ENCODE measurements around the gene ASPSCR1. TPM values are rescaled to one million over a fixed set of nuclear protein-coding genes. Genes with fewer than 3 reads are reported as not detected.

ASPSCR1 gene
- total and polyA plus RNA-seq, 2 of the 13 experiments (the other 11 are each of a cell fraction or from before 2014, with no cell fraction given) = 274 to 314 TPM

DNA sequence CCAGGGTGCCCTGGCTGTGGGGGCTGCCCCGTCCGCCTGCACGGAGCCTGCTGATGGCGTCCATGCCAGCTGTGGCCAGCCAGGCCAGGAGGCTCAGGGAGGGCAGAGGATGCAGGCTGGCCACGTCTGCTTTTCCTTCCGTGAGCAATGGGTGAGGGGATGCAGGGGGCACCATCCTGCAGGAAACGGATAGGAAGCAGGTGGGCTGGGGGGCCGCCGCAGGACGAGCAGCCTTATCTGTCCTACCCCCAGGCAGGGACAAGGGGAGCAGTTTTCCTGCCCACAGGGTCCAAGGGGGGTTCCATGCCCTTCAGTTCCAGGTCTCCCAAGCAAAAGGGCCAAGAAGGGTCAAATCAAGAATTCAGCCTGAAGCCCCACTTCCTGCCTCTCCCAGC lies 81.4 kb downstream of the ASPSCR1 start (continued):
- TF ChIP-seq ERF (CRISPR knock-in tag; IDR thresholded peaks at IDR 0.05) (no peak), MAF1 (CRISPR knock-in tag; IDR thresholded peaks at IDR 0.05; ENCODE audit: borderline replicate concordance) (no peak), ZNF17 (CRISPR knock-in tag; IDR thresholded peaks at IDR 0.05) (no peak), ZNF558 (CRISPR knock-in tag; IDR thresholded peaks at IDR 0.05; ENCODE audit: borderline replicate concordance) (0 out of 2 replicates have a peak, but pooled peaks have one; percentile 56), RBM22 (optimal IDR thresholded peaks at IDR 0.05; ENCODE audit: low read length) (peak; percentile 90), SMC3 (IDR thresholded peaks at IDR 0.05; ENCODE audit: low read length) (no peak), GATA4 (IDR thresholded peaks at IDR 0.05; ENCODE audit: borderline replicate concordance, low read depth) (no peak), CEBPB (IDR thresholded peaks at IDR 0.05; ENCODE audit: borderline replicate concordance, low read depth, low read length) (no peak), ZNF143 (CRISPR knock-in tag; IDR thresholded peaks at IDR 0.05) (no peak), HNRNPH1 (optimal IDR thresholded peaks at IDR 0.05; ENCODE audit: low read depth, low read length) (no peak), ZC3H4 (CRISPR knock-in tag; IDR thresholded peaks at IDR 0.05; ENCODE audit: borderline replicate concordance) (no peak), RBFOX2 (IDR thresholded peaks at IDR 0.05; ENCODE audit: low read depth, low read length) (peak; percentile 53)
- TF ChIP-seq, protein P1, sequence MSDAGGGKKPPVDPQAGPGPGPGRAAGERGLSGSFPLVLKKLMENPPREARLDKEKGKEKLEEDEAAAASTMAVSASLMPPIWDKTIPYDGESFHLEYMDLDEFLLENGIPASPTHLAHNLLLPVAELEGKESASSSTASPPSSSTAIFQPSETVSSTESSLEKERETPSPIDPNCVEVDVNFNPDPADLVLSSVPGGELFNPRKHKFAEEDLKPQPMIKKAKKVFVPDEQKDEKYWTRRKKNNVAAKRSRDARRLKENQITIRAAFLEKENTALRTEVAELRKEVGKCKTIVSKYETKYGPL (CRISPR knock-in tag; IDR thresholded peaks at IDR 0.05) = no peak
- TF ChIP-seq, protein P2, sequence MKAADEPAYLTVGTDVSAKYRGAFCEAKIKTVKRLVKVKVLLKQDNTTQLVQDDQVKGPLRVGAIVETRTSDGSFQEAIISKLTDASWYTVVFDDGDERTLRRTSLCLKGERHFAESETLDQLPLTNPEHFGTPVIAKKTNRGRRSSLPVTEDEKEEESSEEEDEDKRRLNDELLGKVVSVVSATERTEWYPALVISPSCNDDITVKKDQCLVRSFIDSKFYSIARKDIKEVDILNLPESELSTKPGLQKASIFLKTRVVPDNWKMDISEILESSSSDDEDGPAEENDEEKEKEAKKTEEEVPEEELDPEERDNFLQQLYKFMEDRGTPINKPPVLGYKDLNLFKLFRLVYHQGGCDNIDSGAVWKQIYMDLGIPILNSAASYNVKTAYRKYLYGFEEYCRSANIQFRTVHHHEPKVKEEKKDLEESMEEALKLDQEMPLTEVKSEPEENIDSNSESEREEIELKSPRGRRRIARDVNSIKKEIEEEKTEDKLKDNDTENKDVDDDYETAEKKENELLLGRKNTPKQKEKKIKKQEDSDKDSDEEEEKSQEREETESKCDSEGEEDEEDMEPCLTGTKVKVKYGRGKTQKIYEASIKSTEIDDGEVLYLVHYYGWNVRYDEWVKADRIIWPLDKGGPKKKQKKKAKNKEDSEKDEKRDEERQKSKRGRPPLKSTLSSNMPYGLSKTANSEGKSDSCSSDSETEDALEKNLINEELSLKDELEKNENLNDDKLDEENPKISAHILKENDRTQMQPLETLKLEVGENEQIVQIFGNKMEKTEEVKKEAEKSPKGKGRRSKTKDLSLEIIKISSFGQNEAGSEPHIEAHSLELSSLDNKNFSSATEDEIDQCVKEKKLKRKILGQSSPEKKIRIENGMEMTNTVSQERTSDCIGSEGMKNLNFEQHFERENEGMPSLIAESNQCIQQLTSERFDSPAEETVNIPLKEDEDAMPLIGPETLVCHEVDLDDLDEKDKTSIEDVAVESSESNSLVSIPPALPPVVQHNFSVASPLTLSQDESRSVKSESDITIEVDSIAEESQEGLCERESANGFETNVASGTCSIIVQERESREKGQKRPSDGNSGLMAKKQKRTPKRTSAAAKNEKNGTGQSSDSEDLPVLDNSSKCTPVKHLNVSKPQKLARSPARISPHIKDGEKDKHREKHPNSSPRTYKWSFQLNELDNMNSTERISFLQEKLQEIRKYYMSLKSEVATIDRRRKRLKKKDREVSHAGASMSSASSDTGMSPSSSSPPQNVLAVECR (CRISPR knock-in tag; IDR thresholded peaks at IDR 0.05; ENCODE audit: borderline replicate concordance) = peak; percentile 21; the same call in 1 of the 2 replicates
- TF ChIP-seq, protein P3, sequence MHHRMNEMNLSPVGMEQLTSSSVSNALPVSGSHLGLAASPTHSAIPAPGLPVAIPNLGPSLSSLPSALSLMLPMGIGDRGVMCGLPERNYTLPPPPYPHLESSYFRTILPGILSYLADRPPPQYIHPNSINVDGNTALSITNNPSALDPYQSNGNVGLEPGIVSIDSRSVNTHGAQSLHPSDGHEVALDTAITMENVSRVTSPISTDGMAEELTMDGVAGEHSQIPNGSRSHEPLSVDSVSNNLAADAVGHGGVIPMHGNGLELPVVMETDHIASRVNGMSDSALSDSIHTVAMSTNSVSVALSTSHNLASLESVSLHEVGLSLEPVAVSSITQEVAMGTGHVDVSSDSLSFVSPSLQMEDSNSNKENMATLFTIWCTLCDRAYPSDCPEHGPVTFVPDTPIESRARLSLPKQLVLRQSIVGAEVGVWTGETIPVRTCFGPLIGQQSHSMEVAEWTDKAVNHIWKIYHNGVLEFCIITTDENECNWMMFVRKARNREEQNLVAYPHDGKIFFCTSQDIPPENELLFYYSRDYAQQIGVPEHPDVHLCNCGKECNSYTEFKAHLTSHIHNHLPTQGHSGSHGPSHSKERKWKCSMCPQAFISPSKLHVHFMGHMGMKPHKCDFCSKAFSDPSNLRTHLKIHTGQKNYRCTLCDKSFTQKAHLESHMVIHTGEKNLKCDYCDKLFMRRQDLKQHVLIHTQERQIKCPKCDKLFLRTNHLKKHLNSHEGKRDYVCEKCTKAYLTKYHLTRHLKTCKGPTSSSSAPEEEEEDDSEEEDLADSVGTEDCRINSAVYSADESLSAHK (CRISPR knock-in tag; IDR thresholded peaks at IDR 0.05; ENCODE audit: borderline replicate concordance) = no peak
- TF ChIP-seq, protein P4, sequence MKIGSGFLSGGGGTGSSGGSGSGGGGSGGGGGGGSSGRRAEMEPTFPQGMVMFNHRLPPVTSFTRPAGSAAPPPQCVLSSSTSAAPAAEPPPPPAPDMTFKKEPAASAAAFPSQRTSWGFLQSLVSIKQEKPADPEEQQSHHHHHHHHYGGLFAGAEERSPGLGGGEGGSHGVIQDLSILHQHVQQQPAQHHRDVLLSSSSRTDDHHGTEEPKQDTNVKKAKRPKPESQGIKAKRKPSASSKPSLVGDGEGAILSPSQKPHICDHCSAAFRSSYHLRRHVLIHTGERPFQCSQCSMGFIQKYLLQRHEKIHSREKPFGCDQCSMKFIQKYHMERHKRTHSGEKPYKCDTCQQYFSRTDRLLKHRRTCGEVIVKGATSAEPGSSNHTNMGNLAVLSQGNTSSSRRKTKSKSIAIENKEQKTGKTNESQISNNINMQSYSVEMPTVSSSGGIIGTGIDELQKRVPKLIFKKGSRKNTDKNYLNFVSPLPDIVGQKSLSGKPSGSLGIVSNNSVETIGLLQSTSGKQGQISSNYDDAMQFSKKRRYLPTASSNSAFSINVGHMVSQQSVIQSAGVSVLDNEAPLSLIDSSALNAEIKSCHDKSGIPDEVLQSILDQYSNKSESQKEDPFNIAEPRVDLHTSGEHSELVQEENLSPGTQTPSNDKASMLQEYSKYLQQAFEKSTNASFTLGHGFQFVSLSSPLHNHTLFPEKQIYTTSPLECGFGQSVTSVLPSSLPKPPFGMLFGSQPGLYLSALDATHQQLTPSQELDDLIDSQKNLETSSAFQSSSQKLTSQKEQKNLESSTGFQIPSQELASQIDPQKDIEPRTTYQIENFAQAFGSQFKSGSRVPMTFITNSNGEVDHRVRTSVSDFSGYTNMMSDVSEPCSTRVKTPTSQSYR (CRISPR knock-in tag; IDR thresholded peaks at IDR 0.05; ENCODE audit: borderline replicate concordance) = no peak
- TF ChIP-seq, protein P5, sequence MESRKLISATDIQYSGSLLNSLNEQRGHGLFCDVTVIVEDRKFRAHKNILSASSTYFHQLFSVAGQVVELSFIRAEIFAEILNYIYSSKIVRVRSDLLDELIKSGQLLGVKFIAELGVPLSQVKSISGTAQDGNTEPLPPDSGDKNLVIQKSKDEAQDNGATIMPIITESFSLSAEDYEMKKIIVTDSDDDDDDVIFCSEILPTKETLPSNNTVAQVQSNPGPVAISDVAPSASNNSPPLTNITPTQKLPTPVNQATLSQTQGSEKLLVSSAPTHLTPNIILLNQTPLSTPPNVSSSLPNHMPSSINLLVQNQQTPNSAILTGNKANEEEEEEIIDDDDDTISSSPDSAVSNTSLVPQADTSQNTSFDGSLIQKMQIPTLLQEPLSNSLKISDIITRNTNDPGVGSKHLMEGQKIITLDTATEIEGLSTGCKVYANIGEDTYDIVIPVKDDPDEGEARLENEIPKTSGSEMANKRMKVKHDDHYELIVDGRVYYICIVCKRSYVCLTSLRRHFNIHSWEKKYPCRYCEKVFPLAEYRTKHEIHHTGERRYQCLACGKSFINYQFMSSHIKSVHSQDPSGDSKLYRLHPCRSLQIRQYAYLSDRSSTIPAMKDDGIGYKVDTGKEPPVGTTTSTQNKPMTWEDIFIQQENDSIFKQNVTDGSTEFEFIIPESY (CRISPR knock-in tag; IDR thresholded peaks at IDR 0.05) = no peak
- TF ChIP-seq, protein P6, sequence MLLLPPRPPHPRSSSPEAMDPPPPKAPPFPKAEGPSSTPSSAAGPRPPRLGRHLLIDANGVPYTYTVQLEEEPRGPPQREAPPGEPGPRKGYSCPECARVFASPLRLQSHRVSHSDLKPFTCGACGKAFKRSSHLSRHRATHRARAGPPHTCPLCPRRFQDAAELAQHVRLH (CRISPR knock-in tag; IDR thresholded peaks at IDR 0.05; ENCODE audit: borderline replicate concordance, low read depth) = no peak
